GM18873 (cell line): ENCODE measurements around the gene KIF1B.
"Not testable (repeated sequence)": the region's sequence is repeated elsewhere in the genome, so short reads cannot be mapped to it uniquely, and the experiment has no call there.

Experiments
- ATAC-seq: cut with Tn5 transposase; IDR thresholded peaks from one replicate; pipeline ENCODE4 v1.9.1; 2021; ENCODE audit warnings: mild to moderate bottlenecking, moderate library complexity, moderate number of reproducible peaks; ENCODE audit not compliant: unreplicated experiment, low FRiP score

KIF1B gene

DNA sequence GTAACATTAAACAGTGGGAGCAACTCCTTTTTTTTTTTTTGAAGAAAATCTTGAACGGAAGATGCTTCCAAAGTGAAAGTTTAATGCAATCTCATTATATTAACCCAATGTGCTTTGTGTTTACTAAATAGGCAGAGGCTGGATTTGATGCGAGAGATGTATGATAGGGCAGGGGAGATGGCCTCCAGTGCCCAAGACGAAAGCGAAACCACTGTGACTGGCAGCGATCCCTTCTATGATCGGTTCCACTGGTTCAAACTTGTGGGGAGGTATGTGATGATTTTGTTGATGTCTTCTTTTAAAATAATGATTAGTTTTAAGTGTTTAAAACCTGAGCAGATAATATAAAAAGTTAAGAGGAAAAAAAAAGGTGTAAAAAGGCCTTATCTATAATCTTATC lies 114.3 kb downstream of the KIF1B start:
- ATAC-seq: no peak

DNA sequence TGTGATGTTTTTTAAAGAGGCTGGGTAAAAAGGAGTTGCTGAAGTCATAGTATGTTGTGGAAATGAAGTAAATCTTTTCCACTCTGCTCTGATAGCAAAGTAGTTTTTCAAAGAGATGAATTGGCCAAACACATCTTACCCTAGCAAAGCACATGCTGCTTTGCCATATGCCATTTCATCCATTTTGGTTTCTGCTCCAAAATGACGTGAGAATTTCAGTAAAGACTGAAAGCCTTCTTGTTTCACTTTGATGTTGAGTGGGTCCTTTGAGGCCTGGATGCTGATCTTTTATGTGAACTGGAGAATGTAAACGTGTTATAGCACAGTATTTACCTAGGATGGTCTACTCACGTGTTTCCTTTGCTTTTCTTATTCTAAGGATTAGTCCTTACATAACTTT lies 115.2 kb downstream of the KIF1B start:
- no peak for ATAC-seq

DNA sequence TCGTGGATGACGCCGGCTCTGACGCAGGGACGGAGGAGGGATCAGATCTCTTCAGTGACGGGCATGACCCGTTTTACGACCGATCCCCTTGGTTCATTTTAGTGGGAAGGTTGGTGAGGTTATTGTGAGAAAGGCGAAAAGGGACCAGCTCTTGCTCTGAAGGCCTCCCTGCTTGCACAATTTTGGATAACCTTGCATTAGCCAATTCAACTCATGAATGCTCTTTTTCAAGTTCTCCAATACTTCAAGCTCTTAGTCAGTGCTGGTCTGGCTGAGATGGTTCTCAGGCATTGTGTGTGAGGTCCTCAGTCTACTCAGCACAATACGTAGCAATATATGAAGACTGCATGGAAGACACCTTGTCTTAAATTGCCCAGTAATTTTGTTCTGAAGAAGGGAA lies 115.9 kb downstream of the KIF1B start:
- no peak for ATAC-seq

DNA sequence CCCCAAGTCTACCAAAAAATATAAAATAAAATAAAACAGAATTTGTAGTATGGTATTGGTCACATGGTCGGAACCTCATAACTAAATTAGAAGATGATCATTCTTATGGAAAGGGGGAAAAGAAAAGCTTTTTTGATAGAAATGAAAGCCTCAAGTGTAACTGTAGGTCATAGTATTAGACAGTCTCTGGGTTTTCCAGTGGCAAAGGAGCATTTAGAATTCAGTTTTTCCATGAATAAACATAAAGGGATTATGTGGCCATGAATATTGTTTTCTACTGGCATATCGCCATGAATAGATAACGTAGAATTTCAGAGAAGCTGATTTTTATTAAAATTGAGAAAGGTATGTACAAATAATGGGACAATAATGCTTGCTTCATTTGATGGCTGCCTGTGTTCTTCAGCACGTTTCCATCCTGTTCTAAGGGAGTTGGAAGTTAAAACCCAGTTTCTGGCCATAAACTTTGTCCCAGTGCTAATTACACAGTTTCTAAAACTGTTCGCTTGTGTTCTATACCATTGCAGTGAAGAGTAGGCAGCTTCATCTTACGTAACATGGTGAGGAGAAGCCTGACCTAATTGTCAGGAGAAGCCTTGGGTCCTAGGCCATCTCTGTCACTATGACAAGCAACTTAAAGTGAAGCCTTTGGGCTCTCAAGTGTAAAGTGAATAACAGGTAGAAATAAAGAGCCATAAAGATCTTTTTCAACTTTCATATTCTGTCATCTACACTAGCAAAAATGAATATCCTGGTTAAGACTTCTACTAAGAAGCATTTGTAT lies 118.0 kb downstream of the KIF1B start:
- no peak for ATAC-seq

DNA sequence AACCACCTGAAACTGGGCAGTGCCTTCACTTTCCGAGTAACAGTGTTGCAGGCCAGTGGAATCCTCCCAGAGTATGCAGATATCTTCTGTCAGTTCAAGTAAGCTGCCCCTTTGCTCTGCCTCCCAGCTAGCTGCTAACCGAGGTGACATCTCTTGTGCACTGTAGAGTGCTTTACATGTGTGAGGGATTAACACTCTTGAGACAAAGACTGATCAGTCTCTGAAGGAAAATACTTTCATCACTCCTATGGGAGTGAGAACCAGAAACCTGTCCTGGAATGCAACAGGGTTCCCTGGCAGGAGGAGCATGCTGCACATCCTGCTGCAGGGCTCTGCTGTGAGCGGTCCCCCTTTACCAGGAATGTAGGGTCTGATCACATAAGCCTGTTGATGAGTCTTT lies 127.1 kb downstream of the KIF1B start:
- no peak for ATAC-seq

DNA sequence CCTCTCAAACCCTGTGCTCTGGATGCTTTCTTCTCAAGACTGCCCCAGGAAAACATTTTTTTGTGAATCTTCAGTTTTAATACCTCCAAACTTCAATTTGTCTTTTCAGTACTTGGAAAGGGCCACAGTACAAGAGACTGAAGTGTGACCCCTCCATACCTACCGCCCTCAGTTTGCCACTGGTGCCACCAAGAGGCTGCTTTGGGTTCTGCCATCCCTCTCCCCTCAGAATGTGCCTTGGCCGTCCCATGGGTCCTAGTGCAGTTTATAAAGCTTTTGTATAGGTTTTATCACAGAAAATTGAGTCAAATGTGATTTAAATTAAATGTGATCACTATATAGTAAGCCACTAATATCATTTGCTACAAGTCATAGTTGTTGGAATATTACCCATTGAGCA lies 127.7 kb downstream of the KIF1B start:
- no peak for ATAC-seq

DNA sequence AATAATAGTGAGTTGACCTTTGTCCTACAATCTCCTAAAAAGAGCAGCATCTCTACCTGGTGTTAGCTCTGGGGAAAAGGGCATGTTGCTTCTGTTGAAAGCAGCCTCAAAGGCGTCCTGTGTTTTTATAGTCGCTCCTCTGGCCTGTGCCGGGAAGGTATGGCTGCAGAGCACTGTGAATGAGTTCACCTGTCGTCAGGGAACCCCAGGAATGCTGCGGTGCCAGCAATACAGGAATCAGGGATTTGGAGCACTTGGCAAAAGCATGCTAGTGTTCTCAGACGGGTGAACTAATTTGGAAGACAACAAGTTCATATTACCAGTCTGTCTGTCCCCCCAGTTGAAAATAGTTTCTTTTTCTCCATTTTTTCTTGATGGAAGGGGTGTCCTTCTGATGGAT lies 128.2 kb downstream of the KIF1B start:
- ATAC-seq: no peak

DNA sequence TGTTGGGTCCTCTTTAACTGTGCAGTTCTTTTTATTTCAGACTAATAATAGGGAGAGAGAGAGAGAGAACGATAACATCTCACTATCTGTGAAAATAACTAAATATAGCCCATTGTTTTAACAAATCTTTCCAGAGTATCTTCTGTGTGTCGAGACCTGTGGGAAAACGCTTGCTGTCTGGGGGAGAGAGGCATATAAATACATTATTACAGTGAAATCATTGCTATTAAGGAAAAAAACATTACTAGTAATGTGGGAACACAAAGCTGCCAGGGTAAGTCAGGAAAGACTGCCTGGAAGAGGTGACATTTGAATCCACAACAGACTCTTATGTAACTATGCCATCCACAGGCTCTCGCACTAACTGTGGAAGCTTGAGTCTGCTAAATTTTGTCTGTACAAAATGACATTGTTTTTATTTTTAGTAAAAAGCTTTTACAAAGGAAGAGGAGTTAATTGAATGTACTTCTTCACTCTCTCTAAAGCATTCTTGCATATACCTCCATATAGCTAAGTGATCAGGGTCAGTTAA lies 128.7 kb downstream of the KIF1B start:
- no peak for ATAC-seq

DNA sequence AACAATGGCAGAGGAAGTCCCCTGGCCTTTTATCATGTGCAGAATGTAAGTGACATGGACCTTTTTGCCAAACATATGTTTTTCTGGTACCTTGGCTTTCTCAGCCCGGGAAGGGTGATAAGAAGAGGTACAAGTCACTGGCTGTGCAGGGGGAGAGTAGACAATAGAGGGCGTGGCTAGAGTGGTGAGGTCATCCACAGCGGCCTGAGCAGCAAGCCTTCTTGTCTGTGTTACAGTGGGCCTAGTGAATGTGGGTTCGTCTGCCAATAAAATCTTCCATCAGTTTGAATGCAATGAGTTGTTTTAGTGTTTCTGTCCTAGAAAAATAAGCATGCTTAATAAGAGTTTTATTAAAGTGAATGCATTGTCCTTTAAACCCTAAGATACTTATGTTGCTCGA lies 129.4 kb downstream of the KIF1B start:
- no peak for ATAC-seq

DNA sequence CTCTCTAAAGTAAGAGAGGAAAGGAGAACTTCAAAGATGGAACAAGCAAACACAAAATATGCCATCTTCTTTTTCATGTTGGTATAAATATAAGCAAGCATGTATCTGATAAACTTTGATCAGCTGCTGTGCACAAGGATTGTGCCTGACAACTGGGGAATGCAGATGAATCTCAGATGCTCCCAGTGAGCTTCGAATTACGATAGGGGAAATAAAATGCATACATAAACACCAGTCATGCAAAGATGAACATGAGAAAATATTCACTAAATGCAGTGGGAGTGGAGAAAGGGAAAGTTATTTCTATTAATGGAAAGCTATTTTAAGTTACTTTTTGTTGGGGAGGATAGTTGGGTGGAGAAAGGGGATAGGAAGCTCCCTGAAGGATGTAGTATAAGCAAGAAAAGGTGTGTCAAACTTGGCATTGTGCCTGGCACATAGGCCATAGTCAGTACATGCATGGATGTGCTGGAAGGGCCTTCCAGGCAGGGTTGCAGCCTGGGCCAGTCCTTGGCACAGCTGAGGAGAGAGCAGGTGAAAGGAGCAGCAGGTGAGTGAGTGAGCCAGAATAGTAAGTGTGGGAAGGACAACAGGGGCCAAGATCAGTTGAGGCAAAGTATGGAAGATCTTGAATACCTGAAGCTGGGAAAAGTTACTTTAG lies 130.7 kb downstream of the KIF1B start:
- no peak for ATAC-seq

DNA sequence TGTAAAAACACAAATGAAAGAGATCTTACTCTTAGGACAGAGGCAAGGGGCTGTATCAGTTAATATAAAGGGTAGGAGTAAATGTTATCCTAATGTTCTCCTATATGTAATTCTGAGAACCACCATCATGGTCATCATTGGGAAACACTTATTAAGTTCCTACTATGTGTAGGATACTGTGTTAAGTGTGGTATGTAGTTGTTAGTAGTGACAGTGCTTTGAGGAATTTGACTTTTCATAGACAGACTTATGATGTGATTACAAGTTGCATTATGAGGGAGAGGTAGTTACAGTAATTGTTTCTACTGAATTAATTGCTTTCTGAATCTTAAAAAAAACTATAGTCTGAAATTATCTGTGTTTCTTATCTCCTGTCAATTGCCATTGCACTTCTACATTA lies 136.7 kb downstream of the KIF1B start:
- no peak for ATAC-seq

DNA sequence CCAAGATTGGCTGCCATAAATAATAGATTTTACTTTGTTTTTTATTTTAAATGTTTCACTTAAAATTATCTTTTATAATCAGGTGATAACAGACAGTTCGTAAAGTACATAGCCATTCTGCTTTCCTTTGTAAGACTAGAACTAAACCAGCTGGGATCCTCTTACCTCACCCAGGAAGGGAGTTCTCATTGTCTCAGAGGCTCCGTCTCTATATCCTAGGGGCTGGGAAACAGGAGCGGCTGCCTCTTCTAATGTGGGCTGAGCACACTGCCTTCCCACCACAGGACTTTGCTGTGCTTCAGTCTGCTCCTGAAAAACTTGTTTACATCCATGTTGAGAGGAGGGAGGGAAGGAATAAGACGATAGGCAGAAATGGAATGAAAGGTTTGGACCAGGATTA lies 142.9 kb downstream of the KIF1B start:
- no peak for ATAC-seq

DNA sequence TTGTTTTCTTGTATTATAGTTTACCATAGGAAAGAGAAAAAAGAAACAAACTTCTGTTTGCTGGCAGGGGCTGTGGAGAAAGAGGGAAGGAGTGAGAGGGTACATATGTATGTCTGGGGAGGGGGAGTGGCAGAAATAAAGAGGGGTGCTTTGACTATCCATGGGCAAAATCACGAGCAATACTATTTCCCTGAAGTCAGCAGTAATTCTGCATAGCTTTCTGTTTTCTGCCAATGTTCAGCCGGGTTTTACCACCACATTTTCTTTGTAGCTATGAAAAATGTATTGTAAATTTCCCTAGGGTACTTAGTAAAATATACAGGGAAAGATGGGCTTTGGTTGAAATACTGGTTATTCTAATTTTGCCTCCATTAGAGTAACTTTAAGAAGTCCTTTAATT lies 143.3 kb downstream of the KIF1B start:
- no peak for ATAC-seq

DNA sequence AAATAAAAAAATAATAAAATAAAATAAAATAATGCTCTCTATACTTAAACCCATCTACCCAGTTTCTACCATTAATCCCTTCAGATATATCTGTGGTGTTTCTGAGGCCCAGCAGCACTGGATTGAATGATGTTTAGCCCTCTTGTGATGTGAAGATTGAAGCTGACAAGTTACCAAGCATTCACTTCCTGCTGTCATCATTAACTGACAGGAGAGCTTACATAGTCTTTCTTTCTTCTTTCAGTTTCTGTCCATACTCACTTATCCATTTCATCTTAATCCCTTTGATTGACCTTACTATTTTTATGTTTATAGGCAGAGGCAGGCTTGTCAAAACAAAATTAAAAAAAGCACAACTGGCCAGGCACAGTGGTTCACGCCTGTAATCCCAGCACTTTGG lies 149.7 kb downstream of the KIF1B start:
- ATAC-seq: no peak

DNA sequence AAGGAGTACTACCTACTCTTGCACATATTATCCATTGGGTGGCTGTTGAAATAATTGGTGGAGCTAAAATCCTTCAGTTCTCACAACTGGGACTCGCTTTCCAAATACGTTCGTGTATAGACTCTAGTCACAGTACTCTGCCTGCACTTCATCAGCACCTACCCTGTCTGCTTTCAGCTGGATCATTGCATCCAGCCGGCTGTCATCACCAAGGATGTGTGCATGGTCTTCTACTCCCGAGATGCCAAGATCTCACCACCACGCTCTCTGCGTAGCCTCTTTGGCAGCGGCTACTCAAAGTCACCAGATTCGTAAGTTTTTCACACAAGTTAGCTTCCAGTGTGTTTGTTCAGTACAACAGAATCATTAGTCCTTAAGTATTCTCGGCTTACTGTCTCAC lies 151.1 kb downstream of the KIF1B start:
- ATAC-seq: no peak

DNA sequence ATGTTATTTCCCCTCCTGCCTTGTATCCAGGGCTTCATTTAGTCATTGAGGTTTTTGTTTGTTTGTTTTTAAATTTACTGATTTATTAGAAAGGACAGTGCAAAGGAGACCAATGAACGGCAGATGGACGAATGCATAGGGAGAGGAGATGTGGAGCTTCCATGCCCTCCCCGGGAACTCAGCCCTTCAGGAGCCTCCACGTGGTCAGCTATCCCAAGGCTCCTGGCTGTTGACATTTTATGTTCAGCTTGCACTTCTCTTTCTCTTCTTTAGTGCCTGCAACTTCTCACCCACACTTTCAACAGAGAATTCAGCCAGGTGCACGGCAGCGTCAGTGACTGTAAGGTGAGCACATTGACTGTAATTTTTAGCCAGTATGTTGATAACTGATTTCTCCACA lies 157.8 kb downstream of the KIF1B start:
- no peak for ATAC-seq

DNA sequence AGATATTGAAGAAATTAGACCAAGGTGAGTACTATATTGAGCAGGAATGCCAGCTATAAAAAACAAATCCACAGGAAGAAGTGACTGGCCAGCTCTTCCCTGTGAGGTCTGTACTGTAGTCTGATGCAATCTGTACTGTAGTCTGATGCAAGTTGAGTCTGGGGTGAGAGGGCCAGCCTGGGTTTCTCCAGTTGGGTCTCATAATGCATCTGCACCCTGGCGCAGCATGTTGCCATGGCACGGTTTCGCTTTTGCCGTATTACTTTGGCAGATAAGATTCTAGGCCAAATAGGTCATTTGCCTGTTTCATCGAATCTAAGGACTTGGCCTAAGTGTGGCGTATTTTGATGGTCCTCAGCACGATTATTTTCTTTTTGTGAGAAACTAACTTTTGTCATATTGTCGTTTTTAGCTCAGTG lies 164.1 kb downstream of the KIF1B start:
- ATAC-seq: no peak

DNA sequence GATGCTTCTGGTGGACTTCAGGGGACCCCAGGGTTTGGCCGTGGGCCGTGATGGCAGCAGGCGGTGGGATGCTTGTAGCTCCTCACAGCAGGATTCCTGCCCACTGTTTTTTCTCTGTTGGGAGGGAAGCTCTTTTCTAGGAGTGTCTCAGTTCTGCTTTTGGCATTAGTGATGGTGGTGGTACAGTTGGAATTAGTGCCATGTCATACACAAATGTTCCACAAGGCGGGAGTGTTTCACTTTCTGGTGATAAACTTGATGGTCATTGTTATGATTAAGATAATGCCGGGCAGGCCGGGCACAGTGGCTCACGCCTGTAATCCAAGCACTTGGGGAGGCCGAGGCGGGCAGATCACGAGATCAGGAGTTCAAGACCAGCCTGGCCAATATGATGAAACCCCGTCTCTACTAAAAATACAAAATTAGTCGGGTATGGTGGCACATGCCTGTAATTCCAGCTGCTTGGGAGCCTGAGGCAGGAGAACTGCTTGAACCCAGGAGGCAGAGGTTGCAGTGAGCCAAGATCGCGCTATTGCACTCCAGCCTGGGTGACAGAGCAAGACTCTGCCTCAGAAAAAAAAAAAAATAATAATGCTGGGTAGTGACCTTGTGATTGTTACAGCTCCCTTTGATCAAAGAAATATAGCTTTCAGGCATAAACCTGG lies 167.1 kb downstream of the KIF1B start:
- ATAC-seq: not testable (repeated sequence)

DNA sequence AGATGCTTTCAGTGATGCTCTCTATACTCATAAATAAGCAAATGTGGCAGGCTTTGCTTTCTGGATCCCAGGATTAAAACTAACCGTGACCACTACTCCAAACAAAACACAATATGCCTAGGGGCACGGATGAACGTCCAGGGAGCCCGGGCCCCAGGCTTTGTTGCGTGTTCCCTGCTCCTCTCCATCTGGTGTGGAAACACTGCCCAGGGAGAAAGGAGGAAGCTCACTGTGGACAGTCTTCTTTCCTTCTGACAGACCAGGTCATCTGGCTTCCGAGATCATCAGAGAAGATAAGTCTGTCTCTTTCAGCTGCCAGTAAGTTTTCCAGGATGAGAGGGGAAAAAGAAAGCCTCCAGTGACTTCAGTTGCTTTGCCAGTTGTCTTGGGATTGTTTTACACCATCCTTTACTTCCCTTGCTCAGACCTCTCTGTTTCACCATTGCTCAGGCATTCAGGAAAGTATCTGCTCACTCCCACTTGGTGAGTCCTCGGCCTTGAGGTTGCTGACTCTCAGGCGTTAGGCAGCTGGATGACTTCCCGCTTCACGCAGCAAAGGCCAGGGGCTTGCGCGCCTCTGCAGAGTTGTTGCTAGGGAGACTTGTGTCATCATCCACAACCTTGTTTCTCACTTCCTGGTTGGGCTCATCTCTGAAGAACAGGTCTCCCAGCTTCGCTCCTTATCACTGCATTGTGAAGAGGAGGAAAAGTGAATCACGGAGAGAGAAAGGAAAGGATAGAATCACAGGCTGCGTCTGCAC lies 167.9 kb downstream of the KIF1B start:
- no peak for ATAC-seq

DNA sequence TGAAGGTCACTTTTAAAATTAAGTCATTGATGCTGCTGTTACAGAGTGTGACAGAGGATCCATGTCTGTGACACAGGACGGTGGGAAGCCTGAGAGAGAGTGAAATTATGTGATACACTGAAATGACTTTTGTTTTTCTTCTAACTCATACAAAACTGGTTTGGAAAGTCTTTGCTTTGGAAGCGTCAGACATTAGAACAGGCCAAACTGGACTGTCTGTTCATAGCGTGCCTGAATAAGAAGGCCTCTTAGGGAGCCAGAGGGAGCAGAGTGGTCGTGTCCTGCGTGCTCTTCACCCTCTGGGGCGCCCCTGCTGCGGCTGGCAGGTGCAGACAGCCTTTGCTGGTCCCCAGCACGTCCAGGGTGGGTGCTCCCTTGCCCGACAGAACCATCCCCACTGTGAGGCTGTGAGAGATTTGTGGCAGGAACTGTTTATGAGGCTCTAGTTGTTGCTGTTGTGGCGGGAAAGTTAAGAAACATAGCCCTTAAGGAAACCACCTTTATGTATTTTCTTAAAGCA lies 168.8 kb downstream of the KIF1B start:
- no peak for ATAC-seq

DNA sequence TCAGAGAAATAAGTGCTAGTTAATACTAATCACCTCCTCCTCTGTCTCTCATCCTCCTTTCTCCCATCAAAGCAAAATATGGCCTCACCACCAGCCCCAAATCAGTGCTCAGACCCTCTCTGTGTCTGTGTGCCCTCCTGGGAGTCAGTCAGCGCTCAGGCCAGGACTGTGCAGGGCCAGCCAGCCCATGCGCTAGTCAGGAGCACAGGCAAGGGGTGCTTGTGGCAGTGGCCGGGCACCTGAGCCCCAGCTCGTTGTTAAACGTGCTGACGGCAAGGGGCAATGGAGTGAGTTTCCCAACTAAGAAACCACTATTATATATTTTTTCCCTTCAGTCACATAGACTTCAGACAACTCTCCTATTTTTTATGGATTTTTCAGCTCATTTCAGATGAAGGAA lies 169.3 kb downstream of the KIF1B start:
- no peak for ATAC-seq
